Mammary epithelial cell (primary cell): ENCODE results near the gene BPIFA2.

Experiments
- CTCF ChIP-seq, 2 donors: IDR thresholded peaks in 1 of 2; conservative IDR thresholded peaks in 1 of 2; 2 replicates each; pipeline ENCODE4 v1.5.1; 2011 to 2012; ENCODE audit warnings: inconsistent platforms in 2 of 2, low read length in 2 of 2, mild to moderate bottlenecking in 2 of 2, control low read depth in 1 of 2, low read depth in 1 of 2; ENCODE audit not compliant: insufficient read depth in 1 of 2; ENCODE audit errors: extremely low read depth in 1 of 2
- EZH2 ChIP-seq: IDR thresholded peaks from 2 replicates; pipeline ENCODE4 v1.6.1; 2012; ENCODE audit warnings: low read length, inconsistent platforms, borderline replicate concordance

- TF ChIP-seq CTCF (conservative IDR thresholded peaks at IDR 0.05 in 1 of 2, IDR thresholded peaks at IDR 0.05 in 1 of 2; ENCODE audit: extremely low read depth in 1 of 2, insufficient read depth in 1 of 2, low read depth in 1 of 2, low read length in 2 of 2) (no peak), EZH2 (no peak)
Measured at GRCh38 chr20:33132513-33133372, 35.2 kb upstream of the BPIFA2 start.
